H4 (cell line): ENCODE data around the gene SERPINA5. TPM values are rescaled to one million over a fixed set of nuclear protein-coding genes. Genes with fewer than 3 reads are reported as not detected.

ENCODE experiments used
- DNase-seq: peaks from one replicate; pipeline ENCODE4 v3.0.0-alpha.2; 2015; ENCODE audit warnings: low spot score
- total RNA-seq: library from RNA; depleted of rRNA; stranded (reverse); fragments of >200 nt; shearing (Covaris generic); gene quantifications from 2 replicates; pipeline ENCODE4 v1.2.3, GENCODE V29; 2014

Gene SERPINA5
- total RNA-seq, 1 experiment from 2014 or later: 1.6 TPM

- DNase-seq: no peak
Measured at GRCh38 chr14:94548999-94549985, 31.9 kb upstream of the SERPINA5 start.

- no peak for DNase-seq
Measured at GRCh38 chr14:94550041-94550440, 31.2 kb upstream of the SERPINA5 start.

DNA sequence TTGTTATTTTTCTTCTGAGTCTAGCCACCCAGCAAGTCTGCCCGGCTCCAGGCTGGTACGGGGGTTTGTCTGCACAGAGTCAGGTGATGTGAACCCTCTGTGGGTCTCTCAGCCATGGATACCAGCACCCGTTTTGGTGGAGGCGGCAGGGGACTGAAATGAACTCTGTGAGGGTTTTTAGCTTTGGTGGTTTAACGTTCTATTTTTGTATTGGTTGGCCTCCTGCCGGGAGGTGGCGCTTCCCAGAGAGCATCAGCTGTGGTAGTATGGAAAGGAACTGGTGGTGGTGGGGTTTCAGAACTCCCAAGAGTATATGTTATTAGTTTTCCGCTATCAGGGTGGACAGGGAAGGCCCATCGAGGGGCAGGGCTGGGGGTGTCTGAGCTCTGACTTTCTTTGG is 25.2 kb upstream of the SERPINA5 start:
- no peak for DNase-seq

GRCh38 chr14:94557327-94557726 is 23.9 kb upstream of the SERPINA5 start:
- no peak for DNase-seq

- no peak for DNase-seq
Measured at GRCh38 chr14:94558842-94559241, 22.4 kb upstream of the SERPINA5 start.

GRCh38 chr14:94559638-94560290 is 21.5 kb upstream of the SERPINA5 start:
- no peak for DNase-seq

GRCh38 chr14:94560291-94560665 is 20.9 kb upstream of the SERPINA5 start:
- no peak for DNase-seq

DNA sequence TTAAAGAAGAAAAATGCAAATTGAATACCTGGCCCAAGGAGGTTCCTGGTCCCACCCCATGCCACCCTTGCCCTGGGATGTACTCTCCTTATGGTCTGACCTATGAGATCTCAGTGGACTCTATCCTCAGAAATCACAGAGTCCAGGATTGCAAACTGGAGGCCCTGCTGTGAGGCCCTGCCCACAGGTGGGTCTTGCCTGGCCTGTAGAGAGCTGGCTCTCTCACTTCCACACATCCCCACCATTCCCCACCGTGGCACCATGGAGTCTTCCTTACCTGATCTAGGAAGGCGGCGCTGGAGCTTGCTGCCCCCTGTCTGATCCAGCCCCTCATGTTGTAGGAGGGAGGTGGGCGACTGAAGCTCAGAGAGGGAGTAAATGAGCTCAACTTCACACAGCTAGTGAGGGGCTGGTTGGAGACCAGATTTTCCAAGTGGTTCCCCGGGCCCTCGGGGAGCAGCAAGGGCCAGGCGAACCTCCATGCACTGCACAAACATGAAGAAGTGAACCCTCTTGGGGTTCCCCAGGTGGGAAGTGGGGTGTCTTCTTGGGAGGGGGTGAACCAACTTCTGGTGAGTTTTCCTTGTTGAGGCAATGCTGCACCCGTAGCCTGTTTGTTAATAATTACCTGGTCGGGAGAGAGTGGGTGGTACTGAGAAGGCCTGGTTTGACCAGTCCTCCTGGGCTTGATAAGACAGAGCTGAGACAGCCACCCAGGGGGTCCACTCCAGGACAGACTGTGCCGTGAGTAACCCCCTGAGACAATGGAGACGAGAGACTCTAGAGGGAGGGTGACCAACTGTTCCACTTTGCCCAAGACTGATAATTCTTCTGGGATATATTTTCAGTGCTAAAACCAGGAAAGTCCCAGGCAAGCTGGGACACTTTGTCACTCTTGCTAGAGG is 20.2 kb upstream of the SERPINA5 start, which contains the start of gene SERPINA4:
Gene SERPINA4, plus strand, starts transcription at position 692 of the 905 bp plus-strand sequence. CDS start 2,041 bp downstream, outside the sequence.
- DNase-seq: no peak

DNA sequence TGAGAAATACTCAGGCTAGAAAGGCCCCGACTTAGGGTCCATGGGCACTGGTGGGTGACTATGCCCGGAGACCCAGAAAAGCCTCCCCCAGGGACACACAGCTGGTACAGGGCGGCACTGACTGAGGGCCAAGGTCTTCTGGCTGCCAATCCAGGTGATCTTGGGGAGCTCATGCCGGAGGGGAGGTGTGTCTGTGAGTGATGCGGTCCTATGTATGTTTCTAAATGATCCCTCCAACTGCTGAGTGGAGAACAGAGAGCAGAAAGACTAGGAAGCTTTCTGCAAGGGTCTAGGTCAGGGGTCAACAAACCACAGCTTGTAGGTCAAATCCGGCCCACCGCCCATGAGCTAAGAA is 19.6 kb upstream of the SERPINA5 start:
- no peak for DNase-seq

DNA sequence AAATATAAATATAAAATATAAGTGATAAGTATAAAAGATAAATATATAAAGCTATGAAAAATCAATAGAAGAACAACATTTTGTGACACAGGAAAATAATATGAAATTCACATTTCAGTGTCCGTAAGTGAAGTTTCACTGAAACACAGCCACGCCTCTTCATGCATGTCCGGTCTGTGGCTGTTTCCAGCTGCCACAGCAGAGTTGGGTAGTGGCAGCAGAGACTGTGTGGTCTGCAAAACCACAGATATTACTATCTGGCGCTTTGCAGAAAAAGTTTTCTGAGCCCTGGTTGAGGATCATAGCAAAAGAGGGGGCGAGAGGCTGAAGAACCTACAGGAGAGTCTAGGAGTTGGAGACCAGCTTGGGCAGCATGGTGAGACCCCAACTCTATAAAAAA is 19.2 kb upstream of the SERPINA5 start:
- DNase-seq: no peak

- DNase-seq: no peak
Measured at GRCh38 chr14:94562941-94563883, 18.0 kb upstream of the SERPINA5 start.

GRCh38 chr14:94564381-94564780 is 16.8 kb upstream of the SERPINA5 start:
- no peak for DNase-seq

- no peak for DNase-seq
Measured at GRCh38 chr14:94568186-94568585, 13.0 kb upstream of the SERPINA5 start.

GRCh38 chr14:94569381-94570001 is 11.7 kb upstream of the SERPINA5 start:
- DNase-seq: no peak

DNA sequence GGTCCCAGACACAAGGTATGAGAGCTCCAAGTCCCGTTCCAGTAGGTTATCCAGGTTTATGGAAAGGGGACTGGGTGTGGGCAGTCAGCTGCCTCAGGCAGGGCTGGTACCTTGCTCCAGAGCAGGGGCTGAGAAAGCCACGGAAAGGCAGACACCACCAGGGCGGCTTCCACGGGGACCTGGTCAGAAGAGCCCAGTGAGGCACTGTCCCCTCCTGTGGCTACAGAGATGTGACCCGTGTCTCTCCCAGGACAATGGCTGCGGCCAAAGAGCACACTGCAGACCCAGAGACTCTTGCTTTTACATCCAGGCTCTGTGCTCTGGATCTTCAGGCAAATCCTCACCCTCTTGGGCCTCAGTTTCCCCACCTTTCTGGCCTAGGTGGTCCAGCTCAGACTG is 11.2 kb upstream of the SERPINA5 start:
- no peak for DNase-seq

- no peak for DNase-seq
Measured at GRCh38 chr14:94570440-94570839, 10.8 kb upstream of the SERPINA5 start.

GRCh38 chr14:94571395-94571794 is 9.8 kb upstream of the SERPINA5 start:
- DNase-seq: no peak

- DNase-seq: no peak
Measured at GRCh38 chr14:94571950-94572349, 9.3 kb upstream of the SERPINA5 start.

DNA sequence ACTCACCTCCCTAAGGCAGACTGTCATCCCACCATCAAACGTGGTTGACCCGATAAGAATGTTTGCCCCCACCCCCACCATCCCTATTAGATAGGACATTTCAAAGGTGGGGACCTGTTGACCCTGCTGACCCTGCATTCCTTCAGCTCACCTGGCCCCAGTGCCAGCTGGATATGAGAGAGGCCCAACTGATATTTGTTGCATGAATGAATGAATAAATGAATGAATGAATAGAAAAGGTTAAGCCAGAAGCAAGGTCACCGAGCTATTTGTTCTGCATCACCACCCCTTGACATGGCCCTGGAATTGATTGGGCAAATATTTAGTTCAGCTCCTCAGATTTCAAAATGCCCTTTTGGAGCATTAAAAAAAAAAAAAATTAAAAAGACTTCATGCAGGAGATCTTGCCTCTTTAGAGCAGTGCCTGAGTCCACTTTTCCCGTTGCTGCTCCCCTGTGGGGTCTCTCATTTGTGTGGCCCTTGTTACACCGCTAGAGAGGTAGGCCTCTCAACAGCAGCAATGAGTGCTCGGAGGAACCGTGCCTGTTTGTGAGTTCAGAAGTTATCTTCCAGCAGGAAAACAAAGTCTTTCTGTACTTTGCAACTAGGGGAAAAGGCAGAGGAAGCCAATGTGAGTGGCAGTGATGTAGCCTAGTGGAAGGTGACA is 8.5 kb upstream of the SERPINA5 start:
- DNase-seq: no peak
